NCI-H146 treated with DMSO at 0.1 percent for 48 hours (cell line): ENCODE measurements around the gene SMAGP.
"Not testable (repeated sequence)": the region's sequence is repeated elsewhere in the genome, so short reads cannot be mapped to it uniquely, and the experiment has no call there.

Source experiments
- DNase-seq: peaks from one replicate; lab custom pipeline; 2025; ENCODE audit not compliant: unreplicated experiment; lab: John Stamatoyannopoulos, UW

SMAGP gene

GRCh38 chr12:51227112-51227511 lies 43.1 kb downstream of the SMAGP start:
- DNase-seq = not testable (repeated sequence)

GRCh38 chr12:51225771-51226170 lies 44.4 kb downstream of the SMAGP start:
- no peak for DNase-seq

- DNase-seq = no peak
These were observed 45.0 kb downstream of the SMAGP start for GRCh38 chr12:51225234-51225633.

GRCh38 chr12:51224625-51225024 lies 45.6 kb downstream of the SMAGP start:
- DNase-seq = no peak

- DNase-seq = peak; percentile 41
These were observed 47.8 kb downstream of the SMAGP start for GRCh38 chr12:51222461-51222860.

GRCh38 chr12:51219857-51220256 lies 50.4 kb downstream of the SMAGP start:
- DNase-seq = not testable (repeated sequence)

- no peak for DNase-seq
These were observed 50.9 kb downstream of the SMAGP start for GRCh38 chr12:51219322-51219721.

- DNase-seq = peak; percentile 9
These were observed 51.5 kb downstream of the SMAGP start for GRCh38 chr12:51218607-51219161.

- peak; percentile 53 for DNase-seq
These were observed 52.1 kb downstream of the SMAGP start, which contains the start of gene POU6F1 for GRCh38 chr12:51217968-51218606. TSS of gene POU6F1 (minus strand) at chr12:51218062. CDS start at chr12:51206836, 11,226 bp downstream.

- DNase-seq = peak; percentile 63
These were observed 52.9 kb downstream of the SMAGP start for GRCh38 chr12:51217133-51217967.

- DNase-seq = no peak
These were observed 53.6 kb downstream of the SMAGP start for GRCh38 chr12:51216642-51217041.

- no peak for DNase-seq
These were observed 55.3 kb downstream of the SMAGP start for GRCh38 chr12:51214895-51215294.

GRCh38 chr12:51210690-51211395 lies 59.4 kb downstream of the SMAGP start:
- no peak for DNase-seq

GRCh38 chr12:51209259-51209658 lies 61.0 kb downstream of the SMAGP start:
- no peak for DNase-seq

- DNase-seq = no peak
These were observed 62.1 kb downstream of the SMAGP start for GRCh38 chr12:51208016-51208660.

GRCh38 chr12:51205350-51205749 lies 64.9 kb downstream of the SMAGP start:
- no peak for DNase-seq

- peak; percentile 27 for DNase-seq
These were observed 67.5 kb downstream of the SMAGP start for GRCh38 chr12:51202718-51203117.

- DNase-seq = no peak
These were observed 69.4 kb downstream of the SMAGP start for GRCh38 chr12:51200806-51201205.

GRCh38 chr12:51200156-51200555 lies 70.1 kb downstream of the SMAGP start:
- DNase-seq = no peak

- DNase-seq = no peak
These were observed 70.8 kb downstream of the SMAGP start for GRCh38 chr12:51199366-51199945.
